CD4-positive, alpha-beta T cell (primary cell): Measurements from ENCODE around the gene FGR. TPM values are rescaled to one million over a fixed set of nuclear protein-coding genes. Genes with fewer than 3 reads are reported as not detected.

Experiments
- ATAC-seq: fragments of 200-7000 bp; cut with Tn5 transposase; one replicate; pipeline ENCODE4 v1.10.0; 2022; ENCODE audit warnings: mild to moderate bottlenecking; ENCODE audit not compliant: poor library complexity
- CTCF ChIA-PET: fragments of 350-600 bp; sonication (Branson Sonifier 250); formaldehyde crosslinking; loops from one replicate; lab custom pipeline; 2021; ENCODE audit warnings: antibody characterized with exemption, inconsistent platforms; lab: Charles Lee
- POLR2A ChIA-PET: fragments of 350-600 bp; sonication (Branson Sonifier 250); formaldehyde crosslinking; loops from one replicate; lab custom pipeline; 2021; ENCODE audit warnings: antibody characterized with exemption, inconsistent platforms; lab: Charles Lee
- DNase-seq, 14 experiments: peaks; one replicate each; pipeline ENCODE4 v3.0.0-alpha.2; 2013 to 2020; ENCODE audit warnings: mixed read lengths in 2 of 14
- H3K27ac ChIP-seq, 2 donors: one replicate each; pipeline versions ENCODE4 v1.5.1 to v1.7.0; 2013; ENCODE audit warnings: low read length in 2 of 2, low read depth in 1 of 2, mild to moderate bottlenecking in 1 of 2
- H3K27me3 ChIP-seq, 2 experiments: 1 replicate in 1 of 2; 2 replicates in 1 of 2; pipeline versions ENCODE4 v1.6.1 to v1.7.0; 2013; ENCODE audit warnings: low read length in 2 of 2, control low read depth in 1 of 2, mild to moderate bottlenecking in 1 of 2, moderate library complexity in 1 of 2; ENCODE audit not compliant: insufficient read depth in 2 of 2, control insufficient read depth in 1 of 2
- H3K36me3 ChIP-seq: one replicate; pipeline ENCODE4 v1.6.1; 2013; ENCODE audit warnings: low read length, control low read depth; ENCODE audit not compliant: insufficient read depth
- H3K4me1 ChIP-seq: one replicate; pipeline ENCODE4 v1.6.1; 2013; ENCODE audit warnings: low read length, control low read depth; ENCODE audit not compliant: insufficient read depth
- H3K4me3 ChIP-seq: one replicate; pipeline ENCODE4 v1.5.1; 2013; ENCODE audit warnings: mild to moderate bottlenecking, low read length, moderate library complexity
- H3K9me3 ChIP-seq, 2 experiments: 1 replicate in 1 of 2; 2 replicates in 1 of 2; pipeline versions ENCODE4 v1.6.1 to v1.7.0; 2013; ENCODE audit warnings: low read length in 2 of 2, mild to moderate bottlenecking in 2 of 2, control low read depth in 1 of 2, moderate library complexity in 1 of 2; ENCODE audit not compliant: control insufficient read depth in 1 of 2, insufficient read depth in 1 of 2
- H3K27ac Mint-ChIP-seq: one replicate; pipeline ENCODE4 v1.8.0; 2020; ENCODE audit warnings: mixed read lengths
- H3K27me3 Mint-ChIP-seq: one replicate; pipeline ENCODE4 v1.8.0; 2021; ENCODE audit warnings: mixed read lengths
- H3K36me3 Mint-ChIP-seq: one replicate; pipeline ENCODE4 v1.8.0; 2021; ENCODE audit warnings: low read depth, mixed read lengths
- H3K4me1 Mint-ChIP-seq: one replicate; pipeline ENCODE4 v1.8.0; 2021; ENCODE audit warnings: low read depth, mixed read lengths
- H3K4me3 Mint-ChIP-seq: one replicate; pipeline ENCODE4 v1.8.0; 2020; ENCODE audit warnings: mild to moderate bottlenecking, mixed read lengths
- H3K9me3 Mint-ChIP-seq: one replicate; pipeline ENCODE4 v1.8.0; 2020; ENCODE audit warnings: mixed read lengths
- CTCF ChIP-seq: fragments of 200-600 bp; IDR thresholded peaks from one replicate; pipeline ENCODE4 v1.8.0; 2022; ENCODE audit warnings: antibody characterized with exemption, mild to moderate bottlenecking
- intact Hi-C, 2 experiments: fragments of 100-400 bp; cut with DNase I in 1 of 2; cut with micrococcal nuclease in 1 of 2; formaldehyde crosslinking; loops; one replicate each; pipeline versions ENCODE4 v1.15.1 to v1.9.0; 2023 to 2025; cut with DNase I, micrococcal nuclease
- total RNA-seq, 174 experiments: library from RNA in 2 of 174; stranded (reverse) in 2 of 174; gene quantifications; one replicate each; pipeline ENCODE4 v1.2.3 and lab custom pipeline; 2021 to 2026

The FGR gene
- total RNA-seq, 2 experiments from 2014 or later, result 3.0 to 3.2 TPM

- Mint-ChIP-seq H3K36me3 (peaks cover 8% of the 10 kb centered on the region), H3K9me3 (no peaks in the 10 kb centered on the region), H3K27me3 (no peaks in the 10 kb centered on the region), H3K27ac (no peak overlapping the region), H3K4me1 (peaks cover 36% of the 10 kb centered on the region), H3K4me3 (no peak overlapping the region)
- CTCF ChIA-PET, result interaction anchor here (0.6 to 11.0 kb wide), 14 partner anchors 24 to 311 kb away, joined by 3 to 72 read pairs (median 4); no protein-coding TSS in a partner anchor
- Histone ChIP-seq H3K4me1 (peaks cover 65% of the 10 kb centered on the region), H3K27me3 (no peaks in the 10 kb centered on the region), H3K4me3 (no peak overlapping the region), H3K36me3 (no peaks in the 10 kb centered on the region), H3K27ac (no peak overlapping the region), H3K9me3 (no peaks in the 10 kb centered on the region)
- POLR2A ChIA-PET, result interaction anchor here (1.1 to 6.1 kb wide), 5 partner anchors 39 to 241 kb away, joined by 3 to 51 read pairs (median 5); partner anchors contain the start of genes IFI6 and MAP3K6
- ATAC-seq (no peak), DNase-seq (peak in 1 of 14 experiments; percentile 42)
- no peak for TF ChIP-seq CTCF
- intact Hi-C loops, result loop anchor here in 1 of 2 experiments (5.0 kb wide), 1 partner anchor 115 kb away; no protein-coding TSS in a partner anchor
Measured at GRCh38 chr1:27607239-27607804, 27.7 kb downstream of the FGR start.

- H3K36me3 Mint-ChIP-seq, result peaks cover 8% of the 10 kb centered on the region
Measured at GRCh38 chr1:27606708-27607238, 28.2 kb downstream of the FGR start.

More at GRCh38 chr1:27606708-27607238, 28.2 kb downstream of the FGR start:
- no peak overlapping the region for H3K27ac ChIP-seq
- H3K4me1 ChIP-seq, result peaks cover 70% of the 10 kb centered on the region
- H3K9me3 ChIP-seq, result no peaks in the 10 kb centered on the region
- no peak for TF ChIP-seq CTCF
- ChIA-PET CTCF (interaction anchor here (0.6 to 11.0 kb wide), 10 partner anchors 37 to 216 kb away, joined by 3 to 72 read pairs (median 4); no protein-coding TSS in a partner anchor), POLR2A (interaction anchor here (0.7 to 6.1 kb wide), 6 partner anchors 38 to 306 kb away, joined by 3 to 51 read pairs (median 3); partner anchors contain the start of genes IFI6 and MAP3K6)
- peaks cover 33% of the 10 kb centered on the region for H3K4me1 Mint-ChIP-seq
- DNase-seq (no peak), ATAC-seq (no peak)
- intact Hi-C loops, result loop anchor here (1.0 to 5.0 kb wide), 7 partner anchors 50 to 306 kb away; partner anchors contain the start of gene GPR3 (in 2 of the 2)
- H3K9me3 Mint-ChIP-seq, result no peaks in the 10 kb centered on the region
- no peak overlapping the region for H3K4me3 ChIP-seq
- H3K27me3 Mint-ChIP-seq, result no peaks in the 10 kb centered on the region
- H3K27ac Mint-ChIP-seq, result peak overlapping the region; percentile 72
- H3K4me3 Mint-ChIP-seq, result peak overlapping the region; percentile 74
- H3K27me3 ChIP-seq, result no peaks in the 10 kb centered on the region
- H3K36me3 ChIP-seq, result no peaks in the 10 kb centered on the region
